Endothelial cell of umbilical vein (primary cell): Measurements from ENCODE around the gene FMN1. TPM values are rescaled to one million over a fixed set of nuclear protein-coding genes. Genes with fewer than 3 reads are reported as not detected.

ENCODE experiments used
- BruUV-seq: library from RNA; stranded (reverse); fragments of 400-500 nt; replicated peaks from 2 replicates; lab custom pipeline; 2021; lab: Mats Ljungman, UMichigan
- CTCF ChIA-PET: fragments of 300-600, 350-600 bp; sonication (Branson Sonifier 250); formaldehyde crosslinking; loops from one replicate; lab custom pipeline; 2021; ENCODE audit warnings: antibody characterized with exemption, inconsistent platforms; lab: Charles Lee
- POLR2A ChIA-PET: fragments of 300-600, 350-600 bp; sonication (Branson Sonifier 250); formaldehyde crosslinking; loops from one replicate; lab custom pipeline; 2021; ENCODE audit warnings: antibody characterized with exemption, inconsistent platforms; lab: Charles Lee
- DNase-seq: peaks from one replicate; pipeline ENCODE4 v3.0.0-alpha.2; 2011; ENCODE audit warnings: low read depth, low spot score
- FAIRE-seq: peaks from 2 replicates; lab custom pipeline; 2011; peaks lifted over from hg19 to GRCh38; lab: Jason Lieb, UNC
- H2AFZ ChIP-seq: 2 replicates; pipeline ENCODE4 v1.6.0; 2012; ENCODE audit warnings: low read depth, low read length, control low read depth, inconsistent platforms
- H3K27ac ChIP-seq: 2 replicates; pipeline ENCODE4 v1.5.1; 2011; ENCODE audit warnings: low read depth, mild to moderate bottlenecking, control low read depth, low read length, moderate library complexity; ENCODE audit not compliant: insufficient read depth
- H3K27me3 ChIP-seq, 2 experiments: 2 replicates each; pipeline versions ENCODE4 v1.6.0 to v1.6.1; 2011; ENCODE audit warnings: low read length in 2 of 2, mixed read lengths in 1 of 2; ENCODE audit not compliant: control insufficient read depth in 2 of 2, insufficient read depth in 2 of 2
- H3K36me3 ChIP-seq, 2 experiments: 2 replicates in 1 of 2; 3 replicates in 1 of 2; pipeline ENCODE4 v1.5.1; 2011; ENCODE audit warnings: low read length in 2 of 2, mild to moderate bottlenecking in 1 of 2, moderate library complexity in 1 of 2; ENCODE audit not compliant: control insufficient read depth in 2 of 2, insufficient read depth in 2 of 2; ENCODE audit errors: extremely low read depth in 1 of 2
- H3K4me1 ChIP-seq: 3 replicates; pipeline ENCODE4 v1.5.1; 2011; ENCODE audit warnings: mild to moderate bottlenecking, low read length; ENCODE audit not compliant: control insufficient read depth, insufficient read depth; ENCODE audit errors: extremely low read depth
- H3K4me2 ChIP-seq: 2 replicates; pipeline ENCODE4 v1.6.1; 2011; ENCODE audit warnings: low read length, control low read depth, mixed read lengths; ENCODE audit not compliant: insufficient read depth
- H3K4me3 ChIP-seq, 3 experiments: fragments of 200-600 bp in 1 of 3; sonication (generic), shearing (Covaris generic) in 1 of 3; replicated peaks in 1 of 3; 2 replicates each; pipeline ENCODE4 v1.5.1; 2011 to 2016; ENCODE audit warnings: control low read depth in 3 of 3, low read length in 3 of 3, mild to moderate bottlenecking in 2 of 3, inconsistent platforms in 1 of 3, low read depth in 1 of 3, moderate library complexity in 1 of 3; ENCODE audit not compliant: insufficient read depth in 1 of 3
- H3K79me2 ChIP-seq: 2 replicates; pipeline ENCODE4 v1.6.0; 2012; ENCODE audit warnings: low read length, inconsistent platforms; ENCODE audit not compliant: control insufficient read depth, insufficient read depth
- H3K9ac ChIP-seq: replicated peaks from 2 replicates; pipeline ENCODE3; 2011; ENCODE audit warnings: low read length, control low read depth; ENCODE audit not compliant: insufficient read depth; ENCODE audit errors: extremely low read depth
- H3K9me1 ChIP-seq: replicated peaks from 3 replicates; pipeline ENCODE4 v1.6.0; 2011; ENCODE audit warnings: mild to moderate bottlenecking, low read length; ENCODE audit not compliant: control insufficient read depth, insufficient read depth; ENCODE audit errors: extremely low read depth
- H3K9me3 ChIP-seq: replicated peaks from 2 replicates; pipeline ENCODE4 v1.5.1; 2012; ENCODE audit warnings: low read length, inconsistent platforms; ENCODE audit not compliant: control insufficient read depth, insufficient read depth
- H4K20me1 ChIP-seq: replicated peaks from 2 replicates; pipeline ENCODE3; 2011; ENCODE audit warnings: mild to moderate bottlenecking, low read length; ENCODE audit not compliant: control insufficient read depth, insufficient read depth; ENCODE audit errors: extremely low read depth
- CTCF ChIP-seq, 2 donors: IDR thresholded peaks; 1 replicate in 1 of 2; 2 replicates in 1 of 2; pipeline ENCODE4 v1.5.1; 2011; ENCODE audit warnings: low read length in 2 of 2, mild to moderate bottlenecking in 2 of 2, moderate library complexity in 2 of 2, control low read depth in 1 of 2, inconsistent platforms in 1 of 2, low read depth in 1 of 2; ENCODE audit not compliant: insufficient read depth in 1 of 2; ENCODE audit errors: extremely low read depth in 1 of 2
- EZH2 ChIP-seq: IDR thresholded peaks from 2 replicates; pipeline ENCODE4 v1.6.1; 2012; ENCODE audit warnings: borderline replicate concordance, low read depth, mild to moderate bottlenecking, moderate library complexity, low read length, inconsistent platforms; ENCODE audit not compliant: severe bottlenecking
- FOS ChIP-seq: IDR thresholded peaks from 2 replicates; pipeline ENCODE4 v1.6.1; 2011; ENCODE audit warnings: mild to moderate bottlenecking, low read length, moderate library complexity, borderline replicate concordance; ENCODE audit not compliant: insufficient read depth
- GATA2 ChIP-seq: IDR thresholded peaks from 2 replicates; pipeline ENCODE4 v1.7.0; 2011; ENCODE audit warnings: low read depth, mild to moderate bottlenecking, moderate library complexity, mixed read lengths, low read length; ENCODE audit not compliant: insufficient read length, insufficient read depth
- JUN ChIP-seq: IDR thresholded peaks from 2 replicates; pipeline ENCODE4 v1.6.1; 2011; ENCODE audit warnings: borderline replicate concordance, low read depth; ENCODE audit not compliant: insufficient read length, insufficient read depth
- MYC ChIP-seq: IDR thresholded peaks from one replicate; pipeline ENCODE4 v1.6.1; 2011; ENCODE audit warnings: mild to moderate bottlenecking, low read depth, low read length
- POLR2A ChIP-seq: IDR thresholded peaks from 2 replicates; pipeline ENCODE4 v1.6.1; 2012; ENCODE audit warnings: low read depth, mild to moderate bottlenecking, control low read depth, low read length
- POLR2AphosphoS5 ChIP-seq: IDR thresholded peaks from 2 replicates; pipeline ENCODE4 v1.6.1; 2012; ENCODE audit warnings: low read depth, mild to moderate bottlenecking, control low read depth, low read length, moderate library complexity; ENCODE audit not compliant: insufficient read depth
- dilution Hi-C: fragments of 300-500 bp; cut with MboI; formaldehyde crosslinking; loops from one replicate; pipeline ENCODE4 v1.15.0; 2019; ENCODE audit warnings: low sequenced_read_pairs; ENCODE audit not compliant: extremely low pct_ligation_motif_present
- intact Hi-C: fragments of 100-400 bp; cut with micrococcal nuclease; formaldehyde crosslinking; loops from one replicate; pipeline ENCODE4 v1.10.0; 2022
- polyA plus RNA-seq, 4 experiments: library from polyadenylated mRNA; depleted of rRNA in 3 of 4; stranded (reverse) in 3 of 4; unstranded in 1 of 4; fragments of >200 nt; gene quantifications; 2 replicates each; pipeline versions ENCODE4 v1.2.1 to v1.2.3, GENCODE V29; 2011 to 2012; ENCODE audit warnings: missing spikeins in 1 of 4
- total RNA-seq: library from RNA; stranded (reverse); gene quantifications from 2 replicates; pipeline ENCODE4 v1.2.3, GENCODE V29; 2021
- TF ChIP-seq, protein P1 (sequence below): IDR thresholded peaks from 2 replicates; pipeline ENCODE4 v1.6.1; 2011; ENCODE audit not compliant: insufficient read depth, insufficient read length

Gene FMN1
- total and polyA plus RNA-seq, 2 donors (not counting 3 experiments of a cell fraction or from before 2014, with no cell fraction given), result 0.01 to 0.29 TPM

GRCh38 chr15:32829436-32829835 is 365.1 kb downstream of the FMN1 start:
- no peak for DNase-seq
- no peaks in the 10 kb centered on the region for H4K20me1 ChIP-seq
- H3K9me3 ChIP-seq, result no peaks in the 10 kb centered on the region
- FAIRE-seq, result no peak
- ChIA-PET POLR2A (no interaction called here), CTCF (interaction anchor here (1.8 kb wide), 1 partner anchor 15 kb away, joined by 5 read pairs; no protein-coding TSS in a partner anchor)
- TF ChIP-seq CTCF (IDR thresholded peaks at IDR 0.05; ENCODE audit: extremely low read depth in 1 of 2, insufficient read depth in 1 of 2, low read depth in 1 of 2, low read length in 2 of 2) (no peak), FOS (no peak), EZH2 (no peak), POLR2A (no peak), GATA2 (no peak), MYC (no peak), POLR2AphosphoS5 (no peak), JUN (no peak)
- TF ChIP-seq, protein P1, sequence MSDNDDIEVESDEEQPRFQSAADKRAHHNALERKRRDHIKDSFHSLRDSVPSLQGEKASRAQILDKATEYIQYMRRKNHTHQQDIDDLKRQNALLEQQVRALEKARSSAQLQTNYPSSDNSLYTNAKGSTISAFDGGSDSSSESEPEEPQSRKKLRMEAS, result no peak
- no peaks in the 10 kb centered on the region for H3K9me1 ChIP-seq
- no peaks in the 10 kb centered on the region for H3K79me2 ChIP-seq
- BruUV-seq, result no TSS peak
- no peak overlapping the region for H2AFZ ChIP-seq
- H3K4me3 ChIP-seq, result no peak overlapping the region
- peaks cover 27% of the 10 kb centered on the region for H3K4me1 ChIP-seq
- dilution Hi-C loops, result no loop called here
- H3K27me3 ChIP-seq, result no peaks in the 10 kb centered on the region
- H3K4me2 ChIP-seq, result no peak overlapping the region
- no peak overlapping the region for H3K27ac ChIP-seq
- intact Hi-C loops, result no loop called here
- H3K9ac ChIP-seq, result no peak overlapping the region
- no peaks in the 10 kb centered on the region for H3K36me3 ChIP-seq
